ENCODE measurements around the gene NEUROG3.

- TF ChIP-seq CTCF (IDR thresholded peaks at IDR 0.05 in 4 of 5, conservative IDR thresholded peaks at IDR 0.05 in 1 of 5), result no peak
- TF ChIP-seq POLR2A (IDR thresholded peaks at IDR 0.05), result no peak
These were observed 45.3 kb downstream of the NEUROG3 start for GRCh38 chr10:69527961-69528360.
